Body of pancreas (tissue), 4 donors: ENCODE results near the gene PPM1K. TPM values are rescaled to one million over a fixed set of nuclear protein-coding genes. Genes with fewer than 3 reads are reported as not detected.

Experiments used
- ATAC-seq: fragments of 150-250 bp; one replicate; pipeline ENCODE4 v1.9.1; 2016
- DNase-seq, 4 donors: peaks; one replicate each; pipeline ENCODE4 v3.0.0-alpha.2; 2019
- H3K27ac ChIP-seq, 4 donors: fragments of 200-600 bp; sonication (generic); 1 replicate in 3 of 4; 2 replicates in 1 of 4; pipeline versions ENCODE4 v1.5.1 to v1.6.1; 2016 to 2019; ENCODE audit warnings: mild to moderate bottlenecking in 1 of 4, mixed read lengths in 1 of 4, moderate library complexity in 1 of 4
- H3K27me3 ChIP-seq, 2 donors: fragments of 200-600 bp; sonication (generic); one replicate each; pipeline ENCODE4 v1.6.0; 2016; ENCODE audit warnings: mild to moderate bottlenecking in 1 of 2
- H3K36me3 ChIP-seq, 2 donors: fragments of 200-600 bp; sonication (generic); replicated peaks in 1 of 2; 2 replicates each; pipeline ENCODE4 v1.5.1; 2016; ENCODE audit warnings: low read depth in 2 of 2; ENCODE audit not compliant: insufficient read depth in 1 of 2
- H3K4me1 ChIP-seq: fragments of 200-600 bp; sonication (generic); one replicate; pipeline ENCODE4 v1.6.0; 2016
- H3K4me3 ChIP-seq, 2 donors: fragments of 200-600 bp; sonication (generic); 1 replicate in 1 of 2; 2 replicates in 1 of 2; pipeline ENCODE4 v1.5.1; 2016 to 2019
- H3K9me3 ChIP-seq, 3 donors: fragments of 200-600 bp; sonication (generic); 1 replicate in 2 of 3; 2 replicates in 1 of 3; pipeline ENCODE4 v1.5.1; 2016
- CTCF ChIP-seq, 7 experiments: fragments of 450-650 bp in 4 of 7; fragments of 200-600 bp in 3 of 7; sonication (generic) in 3 of 7; IDR thresholded peaks; one replicate each; pipeline ENCODE4 v1.5.1; 2016 to 2019; ENCODE audit warnings: antibody characterized with exemption in 7 of 7
- POLR2A ChIP-seq, 3 donors: fragments of 450-650 bp; IDR thresholded peaks; one replicate each; pipeline ENCODE4 v1.6.1; 2016; ENCODE audit warnings: antibody characterized with exemption in 3 of 3, mild to moderate bottlenecking in 2 of 3
- WGBS, 2 donors: methylation state at CpG; one replicate each; pipeline ENCODE4 v1.1.5; 2017; 5-methylcytosine and 5-hydroxymethylcytosine counted together
- intact Hi-C: fragments of 100-400 bp; cut with DNase I; formaldehyde crosslinking; loops from one replicate; pipeline ENCODE4 v1.15.1; 2023
- total RNA-seq, 2 donors: library from RNA; depleted of rRNA; stranded (reverse); fragments of >200 nt; gene quantifications; one replicate each; pipeline ENCODE4 v1.1.0, GENCODE V29; 2016

PPM1K gene
- total RNA-seq, 2 donors from 2014 or later, result 29.3 to 56.4 TPM

DNA sequence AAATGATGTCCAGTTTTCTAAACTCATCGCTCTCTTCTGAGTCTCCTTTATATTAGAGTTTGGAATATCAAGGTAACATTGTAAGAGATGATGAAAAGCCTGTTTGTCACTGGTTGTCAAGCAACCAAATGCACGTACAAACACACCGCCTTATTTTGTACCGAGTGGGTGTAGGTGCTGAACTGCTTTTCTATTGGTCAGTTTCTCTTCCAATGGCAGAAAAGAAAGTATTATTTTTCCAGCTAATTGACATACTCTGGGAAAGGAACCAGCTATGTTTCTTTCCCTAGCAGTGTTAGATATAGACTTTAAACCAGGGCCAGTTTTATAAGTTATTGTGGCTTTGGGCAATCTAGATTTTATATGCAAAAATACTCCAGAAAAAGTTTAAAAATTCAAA is 6.6 kb upstream of the PPM1K start:
- Histone ChIP-seq H3K4me1 (peaks cover 17% of the 10 kb centered on the region), H3K9me3 (no peaks in the 10 kb centered on the region), H3K27ac (peak overlapping the region; percentile 55 to 94 (median 91)), H3K36me3 (no peaks in the 10 kb centered on the region), H3K4me3 (no peak overlapping the region), H3K27me3 (no peaks in the 10 kb centered on the region)
- TF ChIP-seq POLR2A (IDR thresholded peaks at IDR 0.05) (peak in 2 of 3 donors; percentile 31 to 52), CTCF (IDR thresholded peaks at IDR 0.05) (no peak)
- peak; percentile 69 to 90 (median 80) for DNase-seq
- 21 to 22% methylated on average over 4 of the region's 4 CpGs for WGBS, 2 donors
- intact Hi-C loops, result loop anchor here (10.0 kb wide), 1 partner anchor 224 kb away; no protein-coding TSS in a partner anchor
- ATAC-seq, result peak; percentile 100

- ATAC-seq, result no peak
- no peaks in the 10 kb centered on the region for H3K36me3 ChIP-seq
- DNase-seq, result no peak
- no peaks in the 10 kb centered on the region for H3K9me3 ChIP-seq
- TF ChIP-seq CTCF (IDR thresholded peaks at IDR 0.05), result no peak
- H3K4me1 ChIP-seq, result peaks cover 31% of the 10 kb centered on the region
- no peak overlapping the region for H3K4me3 ChIP-seq
- no peaks in the 10 kb centered on the region for H3K27me3 ChIP-seq
- H3K27ac ChIP-seq, result no peak overlapping the region
- intact Hi-C loops, result no loop called here
These were observed 2.5 kb upstream of the PPM1K start for GRCh38 chr4:88286897-88287296.

GRCh38 chr4:88285235-88285653 is 883 bp upstream of the PPM1K start:
- intact Hi-C loops, result no loop called here
- ATAC-seq, result no peak
- H3K4me3 ChIP-seq, result peak overlapping the region in 1 of 2 donors; percentile 21
- no peaks in the 10 kb centered on the region for H3K27me3 ChIP-seq
- H3K4me1 ChIP-seq, result peaks cover 32% of the 10 kb centered on the region
- H3K27ac ChIP-seq, result peak overlapping the region; percentile 86 to 100 (median 95)
- TF ChIP-seq POLR2A (IDR thresholded peaks at IDR 0.05), result no peak
- TF ChIP-seq CTCF (IDR thresholded peaks at IDR 0.05), result no peak
- no peak for DNase-seq
- H3K36me3 ChIP-seq, result no peaks in the 10 kb centered on the region
- WGBS, 2 donors, result 8 to 9% methylated on average over 4 of the region's 4 CpGs
- no peaks in the 10 kb centered on the region for H3K9me3 ChIP-seq

DNA sequence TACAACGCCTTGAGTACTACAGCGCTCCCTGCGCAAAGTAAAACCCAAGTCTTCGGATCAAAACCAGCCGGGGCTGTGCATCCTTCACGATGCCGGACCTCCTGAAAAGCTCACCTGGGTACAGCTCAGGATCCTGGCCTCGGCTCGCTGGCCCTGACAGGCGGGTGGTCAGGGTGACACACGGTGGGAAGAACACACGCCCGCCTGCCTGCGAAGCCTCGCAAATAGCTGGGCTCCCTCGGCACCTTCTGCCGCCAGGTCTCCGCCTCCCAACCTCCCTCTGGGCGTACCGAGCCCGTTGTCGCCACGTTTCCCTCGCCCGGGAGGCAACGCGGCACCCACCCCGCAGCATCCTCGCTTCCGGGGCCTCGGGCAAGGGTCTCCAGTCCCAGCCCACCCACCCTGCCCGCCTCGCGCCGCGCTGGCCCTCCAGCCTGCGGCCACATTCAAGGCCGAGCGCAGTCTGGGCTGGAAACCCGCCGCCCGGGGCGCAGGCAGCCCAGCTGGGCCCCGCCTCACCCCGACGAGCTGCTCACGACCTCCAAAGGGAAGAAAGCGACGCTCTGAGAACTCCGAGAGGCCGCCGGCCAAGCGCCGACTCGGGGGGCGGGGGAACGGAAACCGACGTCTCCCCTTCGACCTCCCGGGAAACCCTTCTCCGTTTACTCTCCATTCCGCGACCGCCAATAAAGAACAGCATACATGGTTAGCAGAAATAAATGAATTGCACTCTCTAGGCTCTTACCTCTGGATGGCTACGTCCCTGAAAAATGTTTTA is 511 bp downstream of the PPM1K start:
- no peaks in the 10 kb centered on the region for H3K27me3 ChIP-seq
- ATAC-seq (peak; percentile 45), DNase-seq (peak; percentile 77 to 79 (median 77))
- TF ChIP-seq CTCF (IDR thresholded peaks at IDR 0.05) (peak in 1 of 7 experiments; percentile 3), POLR2A (IDR thresholded peaks at IDR 0.05) (peak; percentile 43 to 69 (median 63))
- no peaks in the 10 kb centered on the region for H3K36me3 ChIP-seq
- no peaks in the 10 kb centered on the region for H3K9me3 ChIP-seq
- 0% methylated on average over 15 to 66 of the region's 66 CpGs for WGBS, 2 donors
- peak overlapping the region; percentile 96 to 100 (median 98) for H3K27ac ChIP-seq
- peak overlapping the region; percentile 50 to 59 for H3K4me3 ChIP-seq
- H3K4me1 ChIP-seq, result peaks cover 36% of the 10 kb centered on the region
- intact Hi-C loops, result no loop called here
